Measurements from ENCODE around the gene DNAH11.

GRCh38 chr7:21526007-21526406 lies 16.8 kb upstream of the DNAH11 start:
- TF ChIP-seq POLR2A (IDR thresholded peaks at IDR 0.05) = no peak
- peak in 5 of 6 experiments; percentile 6 to 38 (median 32) for TF ChIP-seq CTCF (IDR thresholded peaks at IDR 0.05)
